ENCODE measurements around the gene RGS6.

- no peak for TF ChIP-seq POLR2AphosphoS5 (IDR thresholded peaks at IDR 0.05)
- TF ChIP-seq POLR2A (IDR thresholded peaks at IDR 0.05) = no peak
- no peak for TF ChIP-seq CTCF (IDR thresholded peaks at IDR 0.05)
These were observed 609.3 kb downstream of the RGS6 start for GRCh38 chr14:72541546-72541945.
